Lung (tissue), 12 donors: ENCODE measurements around the gene TPSG1. TPM values are rescaled to one million over a fixed set of nuclear protein-coding genes. Genes with fewer than 3 reads are reported as not detected.

Source experiments
- ATAC-seq: fragments of 200-7000 bp; cut with Tn5 transposase; one replicate; pipeline ENCODE4 v1.9.1; 2020; ENCODE audit warnings: moderate number of reproducible peaks; ENCODE audit not compliant: insufficient read depth, low FRiP score
- DNase-seq, 3 donors: peaks; one replicate each; pipeline ENCODE4 v3.0.0-alpha.2; 2013 to 2017
- H3K27ac ChIP-seq, 2 donors: one replicate each; pipeline ENCODE4 v1.5.1; 2013; ENCODE audit warnings: mild to moderate bottlenecking in 2 of 2, moderate library complexity in 2 of 2, control low read depth in 1 of 2, inconsistent platforms in 1 of 2, low read depth in 1 of 2, low read length in 1 of 2
- H3K27me3 ChIP-seq, 3 donors: one replicate each; pipeline ENCODE4 v1.5.1; 2013; ENCODE audit warnings: low read length in 2 of 3; ENCODE audit not compliant: control insufficient read depth in 3 of 3, insufficient read depth in 3 of 3
- H3K36me3 ChIP-seq, 4 donors: one replicate each; pipeline ENCODE4 v1.5.1; 2013; ENCODE audit warnings: low read length in 4 of 4, mild to moderate bottlenecking in 1 of 4, moderate library complexity in 1 of 4; ENCODE audit not compliant: control insufficient read depth in 4 of 4, insufficient read depth in 4 of 4
- H3K4me1 ChIP-seq, 5 donors: one replicate each; pipeline ENCODE4 v1.5.1; 2013; ENCODE audit warnings: low read length in 5 of 5, mild to moderate bottlenecking in 2 of 5, moderate library complexity in 1 of 5; ENCODE audit not compliant: control insufficient read depth in 5 of 5, insufficient read depth in 5 of 5
- H3K4me3 ChIP-seq: one replicate; pipeline ENCODE4 v1.5.1; 2013; ENCODE audit warnings: mild to moderate bottlenecking, control low read depth, moderate library complexity
- H3K9ac ChIP-seq, 2 donors: one replicate each; pipeline ENCODE4 v1.5.1; 2013; ENCODE audit warnings: low read length in 2 of 2, control low read depth in 1 of 2; ENCODE audit not compliant: insufficient read depth in 1 of 2
- H3K9me3 ChIP-seq, 4 donors: one replicate each; pipeline ENCODE4 v1.5.1; 2013; ENCODE audit warnings: low read length in 3 of 4, mild to moderate bottlenecking in 1 of 4, moderate library complexity in 1 of 4; ENCODE audit not compliant: control insufficient read depth in 4 of 4, insufficient read depth in 3 of 4
- WGBS, 2 donors: extraction: QIAGEN DNeasy Blood & Tissue Kit; methylation state at CpG; one replicate each; pipeline ENCODE4 v1.1.7; 2013; 5-methylcytosine and 5-hydroxymethylcytosine counted together
- polyA plus RNA-seq, 2 donors: library from polyadenylated mRNA; stranded (reverse); fragments of 200-250 nt; gene quantifications; one replicate each; pipeline ENCODE4 v1.2.1, GENCODE V29; 2013
- total RNA-seq, 2 donors: library from RNA; depleted of rRNA in 1 of 2; stranded (reverse); fragments of >200 nt in 1 of 2; gene quantifications; one replicate each; pipeline ENCODE4 v1.2.1, GENCODE V29; 2014 to 2021
- TF ChIP-seq, protein P1 (sequence below): IDR thresholded peaks from 2 replicates; pipeline ENCODE4 v1.5.1; 2012; ENCODE audit warnings: mild to moderate bottlenecking; ENCODE audit errors: control extremely low read depth, extremely low read depth
- donor health status: control.
- donor health status: control.
- donor health status: Bipolar disorder and iron deficiency.
- donor health status: healthy.
- donor health status: DM: yes; HTN: yes; CAD: no.

TPSG1 gene
- total and polyA plus RNA-seq, 4 donors = 0.03 to 2.9 (median 0.71) TPM; not detected in 1

DNA sequence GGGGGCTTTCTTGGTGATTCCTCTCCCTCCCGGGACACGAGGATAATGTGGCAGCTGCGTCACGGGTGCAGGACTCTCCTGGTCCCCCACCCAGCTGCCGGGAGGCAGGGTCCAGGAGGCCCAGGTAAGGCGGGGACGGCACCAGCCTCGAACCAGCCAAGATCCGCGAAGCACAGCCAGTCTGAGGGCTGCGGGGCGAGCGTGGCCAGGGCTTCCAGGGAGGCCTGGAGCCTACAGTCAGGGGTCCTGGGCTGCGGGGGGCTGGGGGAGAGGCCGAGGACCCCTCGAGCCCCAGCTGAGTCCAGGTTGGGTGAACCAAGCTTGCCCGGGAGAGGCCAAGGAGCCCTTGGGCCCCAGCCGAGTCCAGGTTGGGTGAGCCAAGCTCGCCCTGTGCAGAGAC lies 40.8 kb upstream of the TPSG1 start:
- DNase-seq = no peak
- 86 to 92% methylated on average over 18 to 19 of the region's 19 CpGs for WGBS, 2 donors

DNA sequence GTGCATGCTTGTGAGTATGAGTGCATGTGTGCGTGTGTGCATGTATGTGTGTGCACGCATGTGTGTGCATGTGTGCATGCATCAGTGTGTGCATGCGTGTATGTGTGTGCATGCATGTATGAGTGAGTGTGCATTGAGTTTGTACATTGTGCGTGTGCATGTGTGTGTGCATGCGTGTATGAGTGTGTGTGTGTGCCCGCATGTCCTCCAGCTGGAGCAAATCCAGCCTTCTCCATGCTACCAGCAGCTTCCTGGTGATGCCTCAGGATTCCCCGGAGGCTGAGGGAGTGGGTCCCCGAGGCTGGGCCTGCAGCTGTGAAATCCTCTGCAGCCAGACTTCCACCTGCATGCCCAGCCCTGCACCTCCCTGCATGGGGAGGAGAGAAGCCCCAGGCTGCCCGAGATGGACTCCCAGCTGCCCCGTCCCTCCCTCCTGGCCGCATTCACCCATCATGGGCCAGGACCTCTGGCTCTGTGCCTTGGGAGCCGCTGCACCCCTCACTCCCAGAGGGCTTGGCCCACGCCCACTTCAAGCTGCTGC lies 40.1 kb upstream of the TPSG1 start:
- WGBS, 2 donors = 83 to 89% methylated on average over 13 of the region's 13 CpGs
- ATAC-seq = no peak

More for the DNA sequence above, 40.8 kb upstream of the TPSG1 start:
- Histone ChIP-seq H3K4me1 (peaks cover 0 to 7% (median 0%) of the 10 kb centered on the region in 5 donors), H3K27ac (no peak overlapping the region), H3K9ac (no peak overlapping the region), H3K9me3 (peaks cover 0 to 10% (median 0%) of the 10 kb centered on the region in 4 donors), H3K36me3 (no peaks in the 10 kb centered on the region), H3K4me3 (no peak overlapping the region), H3K27me3 (peaks cover 0 to 17% (median 7%) of the 10 kb centered on the region in 3 donors)
- ATAC-seq = no peak
- TF ChIP-seq, protein P1, sequence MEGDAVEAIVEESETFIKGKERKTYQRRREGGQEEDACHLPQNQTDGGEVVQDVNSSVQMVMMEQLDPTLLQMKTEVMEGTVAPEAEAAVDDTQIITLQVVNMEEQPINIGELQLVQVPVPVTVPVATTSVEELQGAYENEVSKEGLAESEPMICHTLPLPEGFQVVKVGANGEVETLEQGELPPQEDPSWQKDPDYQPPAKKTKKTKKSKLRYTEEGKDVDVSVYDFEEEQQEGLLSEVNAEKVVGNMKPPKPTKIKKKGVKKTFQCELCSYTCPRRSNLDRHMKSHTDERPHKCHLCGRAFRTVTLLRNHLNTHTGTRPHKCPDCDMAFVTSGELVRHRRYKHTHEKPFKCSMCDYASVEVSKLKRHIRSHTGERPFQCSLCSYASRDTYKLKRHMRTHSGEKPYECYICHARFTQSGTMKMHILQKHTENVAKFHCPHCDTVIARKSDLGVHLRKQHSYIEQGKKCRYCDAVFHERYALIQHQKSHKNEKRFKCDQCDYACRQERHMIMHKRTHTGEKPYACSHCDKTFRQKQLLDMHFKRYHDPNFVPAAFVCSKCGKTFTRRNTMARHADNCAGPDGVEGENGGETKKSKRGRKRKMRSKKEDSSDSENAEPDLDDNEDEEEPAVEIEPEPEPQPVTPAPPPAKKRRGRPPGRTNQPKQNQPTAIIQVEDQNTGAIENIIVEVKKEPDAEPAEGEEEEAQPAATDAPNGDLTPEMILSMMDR = no peak

DNA sequence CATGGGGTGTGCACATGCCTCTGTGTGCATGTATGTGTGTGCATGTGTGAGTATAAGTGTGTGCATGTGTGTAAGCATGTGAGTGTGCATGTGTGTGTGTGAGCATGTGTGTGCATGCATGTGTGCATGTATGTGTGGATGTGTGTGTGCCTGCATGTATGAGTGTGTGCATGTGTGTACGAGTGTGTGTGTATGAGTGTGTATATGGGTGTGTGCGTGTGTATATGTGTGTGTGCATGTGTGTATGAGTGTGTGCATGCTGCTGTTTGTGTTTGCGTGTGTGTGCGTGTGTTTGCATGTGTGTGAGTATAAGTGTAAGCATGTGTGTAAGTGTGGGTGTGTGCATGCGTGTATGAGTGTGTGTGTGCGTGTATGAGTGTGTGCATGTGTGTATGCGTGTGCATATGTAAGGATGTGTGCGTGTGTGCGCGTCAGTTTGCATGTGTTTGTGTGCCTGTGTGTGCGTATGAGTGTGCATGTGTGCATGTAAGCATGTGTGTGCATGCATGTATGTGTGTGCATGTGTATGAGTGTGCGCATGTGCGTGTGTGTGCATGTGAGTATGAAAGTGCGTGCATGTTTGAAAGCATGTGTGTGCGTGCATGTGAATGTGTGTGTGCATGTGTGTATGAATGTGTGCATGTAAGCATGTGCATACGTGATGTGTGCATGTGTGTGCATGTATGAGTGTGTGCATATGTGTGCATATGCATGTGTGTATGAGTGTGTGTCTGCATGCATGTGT lies 39.4 kb upstream of the TPSG1 start:
- TF ChIP-seq, protein P1 = no peak
- H3K9me3 ChIP-seq = peaks cover 0 to 13% (median 0%) of the 10 kb centered on the region in 4 donors
- H3K36me3 ChIP-seq = no peaks in the 10 kb centered on the region
- WGBS, 2 donors = 96 to 98% methylated on average over 16 of the region's 16 CpGs
- ATAC-seq (no peak), DNase-seq (no peak)
- peaks cover 3 to 30% (median 17%) of the 10 kb centered on the region in 3 donors for H3K27me3 ChIP-seq
- H3K4me3 ChIP-seq = no peak overlapping the region
- H3K9ac ChIP-seq = no peak overlapping the region
- no peak overlapping the region for H3K27ac ChIP-seq
- peaks cover 0 to 7% (median 0%) of the 10 kb centered on the region in 5 donors for H3K4me1 ChIP-seq

More for the DNA sequence above, 40.1 kb upstream of the TPSG1 start:
- H3K4me3 ChIP-seq = no peak overlapping the region
- TF ChIP-seq, protein P1 = no peak
- no peak for DNase-seq
- peaks cover 0 to 7% (median 0%) of the 10 kb centered on the region in 5 donors for H3K4me1 ChIP-seq
- no peak overlapping the region for H3K9ac ChIP-seq
- H3K9me3 ChIP-seq = peaks cover 0 to 10% (median 0%) of the 10 kb centered on the region in 4 donors
- H3K27ac ChIP-seq = no peak overlapping the region
- peaks cover 2 to 24% (median 13%) of the 10 kb centered on the region in 3 donors for H3K27me3 ChIP-seq
- H3K36me3 ChIP-seq = no peaks in the 10 kb centered on the region
